ENCODE data around the gene CAPN9.
"Not testable (repeated sequence)": the region's sequence is repeated elsewhere in the genome, so short reads cannot be mapped to it uniquely, and the experiment has no call there.

The CAPN9 gene

GRCh38 chr1:230843503-230844309 is 96.5 kb downstream of the CAPN9 start:
- DNase-seq (ENCODE audit: low spot score), result no peak
- no peak for TF ChIP-seq CTCF (IDR thresholded peaks at IDR 0.05; ENCODE audit: extremely low read depth, missing control alignments)

GRCh38 chr1:230844561-230844960 is 97.4 kb downstream of the CAPN9 start:
- no peak for DNase-seq (ENCODE audit: low spot score)
- no peak for TF ChIP-seq CTCF (IDR thresholded peaks at IDR 0.05; ENCODE audit: extremely low read depth, missing control alignments)

- DNase-seq (ENCODE audit: low spot score), result not testable (repeated sequence)
Measured at GRCh38 chr1:230845184-230845583, 98.0 kb downstream of the CAPN9 start.

- DNase-seq (ENCODE audit: low spot score), result no peak
- no peak for TF ChIP-seq CTCF (IDR thresholded peaks at IDR 0.05; ENCODE audit: extremely low read depth, missing control alignments)
Measured at GRCh38 chr1:230848235-230848634, 101.0 kb downstream of the CAPN9 start.

- DNase-seq (ENCODE audit: low spot score), result no peak
Measured at GRCh38 chr1:230849451-230850224, 102.5 kb downstream of the CAPN9 start.

GRCh38 chr1:230850547-230850946 is 103.4 kb downstream of the CAPN9 start:
- no peak for TF ChIP-seq CTCF (IDR thresholded peaks at IDR 0.05; ENCODE audit: extremely low read depth, missing control alignments)
- DNase-seq (ENCODE audit: low spot score), result no peak

More at GRCh38 chr1:230849451-230850224, 102.5 kb downstream of the CAPN9 start:
- no peak for TF ChIP-seq CTCF (IDR thresholded peaks at IDR 0.05; ENCODE audit: extremely low read depth, missing control alignments)

- TF ChIP-seq CTCF (IDR thresholded peaks at IDR 0.05; ENCODE audit: extremely low read depth, missing control alignments), result no peak
- no peak for DNase-seq (ENCODE audit: low spot score)
Measured at GRCh38 chr1:230851291-230851691, 104.1 kb downstream of the CAPN9 start.

Measured in GM20000 (cell line).